BE2C (cell line): Measurements from ENCODE around the gene HMGXB4.

Experiments used
- DNase-seq: peaks from one replicate; pipeline ENCODE4 v3.0.0-alpha.2; 2020
- H3K27me3 ChIP-seq: fragments of 250-450 bp; sonication (Bioruptor Pico); 2 replicates; pipeline ENCODE4 v1.5.1; 2020; ENCODE audit warnings: mild to moderate bottlenecking
- H3K36me3 ChIP-seq: fragments of 250-450 bp; sonication (Bioruptor Pico); 2 replicates; pipeline ENCODE4 v1.5.1; 2020; ENCODE audit warnings: mild to moderate bottlenecking
- H3K4me1 ChIP-seq: fragments of 250-450 bp; sonication (Bioruptor Pico); 2 replicates; pipeline ENCODE4 v1.5.1; 2020
- H3K4me3 ChIP-seq: 2 replicates; pipeline ENCODE4 v1.5.1; 2011; ENCODE audit warnings: low read depth, low read length
- H3K9me3 ChIP-seq: fragments of 250-450 bp; sonication (Bioruptor Pico); 2 replicates; pipeline ENCODE4 v1.5.1; 2020
- CTCF ChIP-seq: IDR thresholded peaks from 2 replicates; pipeline ENCODE4 v1.5.1; 2012; ENCODE audit warnings: mild to moderate bottlenecking, low read depth, low read length

Gene HMGXB4

GRCh38 chr22:35344956-35345690, 87.8 kb downstream of the HMGXB4 start:
- no peaks in the 10 kb centered on the region for H3K27me3 ChIP-seq
- no peak overlapping the region for H3K4me3 ChIP-seq
- no peaks in the 10 kb centered on the region for H3K9me3 ChIP-seq
- DNase-seq = no peak
- peaks cover 7% of the 10 kb centered on the region for H3K36me3 ChIP-seq
- peaks cover 9% of the 10 kb centered on the region for H3K4me1 ChIP-seq
- TF ChIP-seq CTCF = no peak
